ENCODE data around the gene TMEM218. TPM values are rescaled to one million over a fixed set of nuclear protein-coding genes. Genes with fewer than 3 reads are reported as not detected.

TMEM218 gene
- total and polyA plus RNA-seq, 12 donors, result 19.3 to 42.3 (median 25.8) TPM

GRCh38 chr11:125074511-125075241 is 36.8 kb downstream of the TMEM218 start:
- intact Hi-C loops (cut with DNase I), result no loop called here
- peak in 3 of 7 donors; percentile 22 to 53 (median 26) for DNase-seq
- H3K4me1 ChIP-seq (replicated peaks in 1 of 2), result peaks cover 27 to 74% of the 10 kb centered on the region in 2 donors
- H3K27me3 ChIP-seq, result no peaks in the 10 kb centered on the region
- no peak for TF ChIP-seq CTCF (IDR thresholded peaks at IDR 0.05)
- TF ChIP-seq POLR2A (IDR thresholded peaks at IDR 0.05), result no peak
- H3K27ac ChIP-seq, result peak overlapping the region in 2 of 5 donors; percentile 55 to 95
- H3K4me3 ChIP-seq, result no peak overlapping the region
- peaks cover 0 to 22% of the 10 kb centered on the region in 2 donors for H3K36me3 ChIP-seq (replicated peaks in 1 of 2)
- H3K9me3 ChIP-seq (replicated peaks in 1 of 3), result no peaks in the 10 kb centered on the region
- 86 to 92% (median 88%) methylated on average over 9 to 11 of the region's 11 CpGs for WGBS, 4 donors

GRCh38 chr11:125073616-125074483 is 37.6 kb downstream of the TMEM218 start:
- DNase-seq, result peak in 1 of 7 donors; percentile 17
- H3K4me3 ChIP-seq, result no peak overlapping the region
- peak overlapping the region in 4 of 5 donors; percentile 39 to 96 (median 92) for H3K27ac ChIP-seq
- H3K4me1 ChIP-seq (replicated peaks in 1 of 2), result peaks cover 35 to 80% of the 10 kb centered on the region in 2 donors
- no peaks in the 10 kb centered on the region for H3K27me3 ChIP-seq
- intact Hi-C loops (cut with DNase I), result no loop called here
- H3K36me3 ChIP-seq (replicated peaks in 1 of 2), result peaks cover 0 to 19% of the 10 kb centered on the region in 2 donors
- no peaks in the 10 kb centered on the region for H3K9me3 ChIP-seq (replicated peaks in 1 of 3)
- 87 to 92% (median 90%) methylated on average over 16 to 19 of the region's 19 CpGs for WGBS, 4 donors
- no peak for TF ChIP-seq POLR2A (IDR thresholded peaks at IDR 0.05)
- no peak for TF ChIP-seq CTCF (IDR thresholded peaks at IDR 0.05)

GRCh38 chr11:125072961-125073590 is 38.4 kb downstream of the TMEM218 start:
- Histone ChIP-seq H3K4me3 (no peak overlapping the region), H3K4me1 (replicated peaks in 1 of 2) (peaks cover 41 to 86% of the 10 kb centered on the region in 2 donors), H3K27ac (peak overlapping the region in 3 of 5 donors; percentile 89 to 96 (median 95)), H3K9me3 (replicated peaks in 1 of 3) (no peaks in the 10 kb centered on the region), H3K36me3 (replicated peaks in 1 of 2) (peaks cover 0 to 14% of the 10 kb centered on the region in 2 donors), H3K27me3 (no peaks in the 10 kb centered on the region)
- intact Hi-C loops (cut with DNase I), result no loop called here
- no peak for TF ChIP-seq CTCF (IDR thresholded peaks at IDR 0.05)
- TF ChIP-seq POLR2A (IDR thresholded peaks at IDR 0.05), result no peak
- 85 to 95% (median 93%) methylated on average over 4 to 12 of the region's 12 CpGs for WGBS, 4 donors
- DNase-seq, result peak in 3 of 7 donors; percentile 15 to 48 (median 20)

Data from adrenal gland (tissue), 12 donors.